HG03045 (cell line): ENCODE results near the gene TMEM88.
A peak's percentile ranks its signal among the peaks of the same experiment; 100 is the strongest.

Experiments used
- ATAC-seq: cut with Tn5 transposase; IDR thresholded peaks from one replicate; pipeline ENCODE4 v1.9.1; 2021; ENCODE audit warnings: mild to moderate bottlenecking, moderate library complexity; ENCODE audit not compliant: unreplicated experiment

The TMEM88 gene

DNA sequence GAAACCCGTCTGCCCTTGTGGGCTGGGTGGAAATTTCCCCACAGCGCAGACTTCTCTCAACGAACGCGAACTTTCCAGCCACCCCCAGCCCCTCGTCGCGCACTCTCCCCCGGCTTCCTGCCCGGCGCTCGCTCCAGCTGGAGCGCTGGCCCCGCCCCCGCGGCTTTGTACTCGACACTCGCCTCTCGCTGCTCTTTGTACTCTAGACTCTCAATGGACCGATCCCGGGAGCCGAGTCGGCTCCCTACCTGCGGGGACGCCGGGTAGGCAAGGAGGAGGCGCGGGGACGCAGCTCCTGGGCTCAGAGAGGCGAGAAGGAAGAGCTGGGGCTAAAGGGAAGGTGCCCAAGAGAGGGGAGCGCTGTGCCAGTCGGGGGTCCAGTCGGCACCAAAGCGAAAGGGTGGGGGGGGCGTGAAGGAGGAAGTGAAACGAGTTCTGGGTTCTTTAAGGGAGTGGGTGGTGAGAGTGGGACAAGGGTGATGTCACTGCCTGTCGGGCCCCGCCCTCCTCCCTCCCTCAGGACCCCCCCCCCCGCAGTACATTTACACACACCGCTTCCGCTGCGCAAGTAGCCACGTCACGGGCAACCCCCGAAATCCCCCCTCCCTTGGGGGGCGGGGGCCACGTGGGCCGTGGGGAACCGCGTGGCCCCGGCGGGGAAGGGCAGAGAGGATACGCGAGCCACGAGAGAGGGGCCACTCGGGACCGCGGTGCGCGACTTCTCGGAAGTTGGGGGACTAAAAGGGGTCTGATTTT lies 11.2 kb upstream of the TMEM88 start:
- peak; percentile 31 for ATAC-seq

DNA sequence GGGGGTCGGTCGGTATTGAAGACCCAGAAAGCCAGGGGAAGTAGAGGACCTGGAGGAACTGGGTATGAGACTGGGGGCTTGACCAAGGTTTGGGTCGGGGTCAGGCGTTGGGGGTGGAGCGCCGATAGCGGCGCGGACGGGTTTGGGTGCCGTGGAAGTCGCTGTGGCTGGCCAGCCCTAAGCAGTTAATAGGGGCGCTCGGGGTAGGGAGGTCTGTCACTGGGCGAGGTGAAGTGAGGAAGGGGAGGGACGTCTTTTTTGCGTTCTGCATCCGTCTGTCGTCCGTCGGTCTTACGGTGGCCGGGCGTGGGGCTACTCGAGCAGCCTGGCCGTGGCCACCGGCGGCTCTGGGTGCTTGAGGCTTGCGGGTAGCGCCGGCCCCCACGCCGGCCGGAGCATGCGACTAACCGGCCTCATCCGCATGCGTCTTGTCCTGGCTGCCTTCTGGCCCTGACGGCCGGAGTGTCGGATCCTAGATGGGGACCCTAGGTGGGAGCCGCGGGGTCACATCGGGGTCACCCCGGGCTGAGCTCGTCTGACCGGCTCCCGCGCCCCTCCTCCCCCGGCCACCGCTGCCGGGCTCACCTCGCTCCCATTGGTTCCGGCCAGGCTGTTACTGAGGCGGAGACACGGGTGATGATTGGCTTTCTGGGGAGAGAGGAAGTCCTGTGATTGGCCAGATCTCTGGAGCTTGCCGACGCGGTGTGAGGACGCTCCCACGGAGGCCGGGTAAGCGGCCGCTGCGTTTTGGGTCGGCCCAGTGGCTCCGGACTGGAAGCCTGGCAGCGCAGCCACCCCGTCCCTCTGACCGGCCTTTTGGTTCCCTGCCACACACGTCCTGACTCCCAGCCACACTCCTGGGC lies 10.3 kb upstream of the TMEM88 start:
- peak; percentile 45 for ATAC-seq

- ATAC-seq, result no peak
Measured at GRCh38 chr17:7845359-7846062, 9.4 kb upstream of the TMEM88 start.

GRCh38 chr17:7846063-7846735 lies 8.7 kb upstream of the TMEM88 start:
- ATAC-seq, result no peak

DNA sequence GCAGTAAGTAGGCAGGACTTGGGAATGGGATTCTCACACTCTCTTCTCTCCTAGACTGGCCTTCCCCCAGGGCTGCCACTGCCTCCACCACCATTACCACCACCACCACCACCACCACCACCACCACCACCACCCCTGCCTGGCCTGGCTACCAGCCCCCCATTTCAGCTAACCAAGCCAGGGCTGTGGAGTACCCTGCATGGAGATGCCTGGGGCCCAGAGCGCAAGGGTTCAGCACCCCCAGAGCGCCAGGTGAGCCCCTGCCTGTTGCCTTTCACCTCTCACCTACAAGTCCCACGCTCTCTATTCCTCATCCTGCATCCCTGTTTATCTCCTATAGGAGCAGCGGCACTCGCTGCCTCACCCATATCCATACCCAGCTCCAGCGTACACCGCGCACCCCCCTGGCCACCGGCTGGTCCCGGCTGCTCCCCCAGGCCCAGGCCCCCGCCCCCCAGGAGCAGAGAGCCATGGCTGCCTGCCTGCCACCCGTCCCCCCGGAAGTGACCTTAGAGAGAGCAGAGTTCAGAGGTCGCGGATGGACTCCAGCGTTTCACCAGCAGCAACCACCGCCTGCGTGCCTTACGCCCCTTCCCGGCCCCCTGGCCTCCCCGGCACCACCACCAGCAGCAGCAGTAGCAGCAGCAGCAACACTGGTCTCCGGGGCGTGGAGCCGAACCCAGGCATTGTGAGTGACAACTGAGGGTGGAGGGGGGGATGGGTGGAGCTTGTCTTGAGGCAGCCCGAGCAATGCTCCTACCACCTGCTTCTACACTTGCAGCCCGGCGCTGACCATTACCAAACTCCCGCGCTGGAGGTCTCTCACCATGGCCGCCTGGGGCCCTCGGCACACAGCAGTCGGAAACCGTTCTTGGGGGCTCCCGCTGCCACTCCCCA lies 7.9 kb upstream of the TMEM88 start:
- no peak for ATAC-seq

- ATAC-seq, result no peak
Measured at GRCh38 chr17:7848131-7848579, 6.7 kb upstream of the TMEM88 start.

GRCh38 chr17:7848739-7849129 lies 6.1 kb upstream of the TMEM88 start:
- ATAC-seq, result no peak

GRCh38 chr17:7849130-7849750 lies 5.6 kb upstream of the TMEM88 start:
- ATAC-seq, result no peak

GRCh38 chr17:7849751-7850504 lies 4.9 kb upstream of the TMEM88 start:
- no peak for ATAC-seq

GRCh38 chr17:7850701-7851437 lies 4.0 kb upstream of the TMEM88 start:
- no peak for ATAC-seq

GRCh38 chr17:7851438-7852261 lies 3.2 kb upstream of the TMEM88 start:
- peak; percentile 68 for ATAC-seq

GRCh38 chr17:7852262-7852670 lies 2.6 kb upstream of the TMEM88 start:
- ATAC-seq, result no peak

GRCh38 chr17:7852919-7853690 lies 1.8 kb upstream of the TMEM88 start:
- ATAC-seq, result no peak

- no peak for ATAC-seq
Measured at GRCh38 chr17:7853691-7854038, 1.2 kb upstream of the TMEM88 start.

DNA sequence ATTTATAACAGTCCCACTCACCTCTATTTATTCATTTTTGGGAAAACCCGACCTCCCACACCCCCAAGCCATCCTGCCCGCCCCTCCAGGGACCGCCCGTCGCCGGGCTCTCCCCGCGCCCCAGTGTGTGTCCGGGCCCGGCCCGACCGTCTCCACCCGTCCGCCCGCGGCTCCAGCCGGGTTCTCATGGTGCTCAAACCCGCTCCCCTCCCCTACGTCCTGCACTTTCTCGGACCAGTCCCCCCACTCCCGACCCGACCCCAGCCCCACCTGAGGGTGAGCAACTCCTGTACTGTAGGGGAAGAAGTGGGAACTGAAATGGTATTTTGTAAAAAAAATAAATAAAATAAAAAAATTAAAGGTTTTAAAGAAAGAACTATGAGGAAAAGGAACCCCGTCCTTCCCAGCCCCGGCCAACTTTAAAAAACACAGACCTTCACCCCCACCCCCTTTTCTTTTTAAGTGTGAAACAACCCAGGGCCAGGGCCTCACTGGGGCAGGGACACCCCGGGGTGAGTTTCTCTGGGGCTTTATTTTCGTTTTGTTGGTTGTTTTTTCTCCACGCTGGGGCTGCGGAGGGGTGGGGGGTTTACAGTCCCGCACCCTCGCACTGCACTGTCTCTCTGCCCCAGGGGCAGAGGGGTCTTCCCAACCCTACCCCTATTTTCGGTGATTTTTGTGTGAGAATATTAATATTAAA lies 638 bp upstream of the TMEM88 start:
- no peak for ATAC-seq

GRCh38 chr17:7855660-7856010 lies 769 bp downstream of the TMEM88 start:
- no peak for ATAC-seq
